Progenitor cell of endocrine pancreas (in vitro differentiated cells): Measurements from ENCODE around the gene NCEH1. TPM values are rescaled to one million over a fixed set of nuclear protein-coding genes. Genes with fewer than 3 reads are reported as not detected.

ENCODE experiments used
- DNase-seq: peaks from one replicate; pipeline ENCODE4 v3.0.0; 2021; ENCODE audit warnings: low spot score; ENCODE audit not compliant: unreplicated experiment
- H3K27ac Mint-ChIP-seq: 2 replicates; pipeline ENCODE4 v1.8.0; 2021; ENCODE audit warnings: mild to moderate bottlenecking, moderate library complexity, mixed read lengths
- H3K27me3 Mint-ChIP-seq: 2 replicates; pipeline ENCODE4 v1.8.0; 2021; ENCODE audit warnings: mixed read lengths
- H3K36me3 Mint-ChIP-seq: 2 replicates; pipeline ENCODE4 v1.8.0; 2022; ENCODE audit warnings: mixed read lengths; ENCODE audit not compliant: insufficient read depth
- H3K4me1 Mint-ChIP-seq: 2 replicates; pipeline ENCODE4 v1.8.0; 2021; ENCODE audit warnings: low read depth, mixed read lengths
- H3K4me3 Mint-ChIP-seq: 2 replicates; pipeline ENCODE4 v1.8.0; 2021; ENCODE audit warnings: low read depth, mild to moderate bottlenecking, moderate library complexity, mixed read lengths
- H3K9me3 Mint-ChIP-seq: 2 replicates; pipeline ENCODE4 v1.8.0; 2021; ENCODE audit warnings: low read depth, mixed read lengths
- CTCF ChIP-seq: fragments of 200-600 bp; sonication (generic); IDR thresholded peaks from one replicate; pipeline ENCODE4 v1.5.0; 2021; ENCODE audit warnings: antibody characterized with exemption, mild to moderate bottlenecking; ENCODE audit not compliant: unreplicated experiment
- total RNA-seq: library from RNA; stranded (reverse); gene quantifications from 2 replicates; pipeline ENCODE4 v1.2.1, GENCODE V29; 2021

Gene NCEH1
- total RNA-seq, 1 donor from 2014 or later, result 2.5 TPM

GRCh38 chr3:172653004-172653572, 57.8 kb downstream of the NCEH1 start:
- DNase-seq, result no peak
- TF ChIP-seq CTCF, result no peak
- Mint-ChIP-seq H3K27me3 (no peaks in the 10 kb centered on the region), H3K27ac (no peak overlapping the region), H3K4me3 (no peak overlapping the region), H3K36me3 (no peaks in the 10 kb centered on the region), H3K9me3 (no peaks in the 10 kb centered on the region), H3K4me1 (no peaks in the 10 kb centered on the region)

DNA sequence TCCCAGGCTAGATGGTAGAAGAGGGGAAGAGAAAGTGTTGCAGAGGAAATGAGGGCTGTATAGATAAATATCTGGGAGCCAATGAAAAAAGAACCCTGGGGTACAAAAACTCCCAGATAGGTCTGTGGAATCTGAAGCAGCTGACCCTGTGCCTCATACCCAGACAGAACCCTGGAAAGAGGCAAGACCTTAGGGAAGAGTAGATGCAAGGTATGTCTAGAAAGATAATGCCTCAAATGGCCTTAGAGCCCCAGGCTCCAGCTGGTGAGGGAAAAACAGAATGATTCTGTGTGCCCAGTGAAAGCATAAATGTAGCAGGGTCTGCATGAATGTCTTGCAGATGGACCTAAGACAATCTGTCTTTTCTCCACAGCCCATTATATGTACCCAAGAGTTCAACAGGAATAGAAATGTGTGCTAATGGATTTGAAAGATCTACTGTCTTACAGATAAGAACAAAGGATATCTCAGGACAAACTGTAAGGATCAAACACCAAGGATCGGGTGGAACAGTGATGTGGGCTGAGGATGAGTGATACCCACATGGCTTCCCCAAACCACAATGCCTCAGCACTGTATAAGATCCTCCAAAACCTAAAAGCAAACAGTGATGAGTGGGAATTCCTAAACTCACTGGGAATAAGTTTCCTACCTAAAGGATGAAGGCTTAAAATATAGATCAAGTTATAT, 58.8 kb downstream of the NCEH1 start:
- Mint-ChIP-seq H3K4me3 (no peak overlapping the region), H3K4me1 (no peaks in the 10 kb centered on the region), H3K27ac (no peak overlapping the region), H3K36me3 (no peaks in the 10 kb centered on the region), H3K27me3 (no peaks in the 10 kb centered on the region), H3K9me3 (no peaks in the 10 kb centered on the region)
- no peak for TF ChIP-seq CTCF
- no peak for DNase-seq

- Mint-ChIP-seq H3K36me3 (no peaks in the 10 kb centered on the region), H3K27ac (no peak overlapping the region), H3K9me3 (no peaks in the 10 kb centered on the region), H3K27me3 (no peaks in the 10 kb centered on the region), H3K4me3 (no peak overlapping the region), H3K4me1 (no peaks in the 10 kb centered on the region)
- no peak for DNase-seq
- no peak for TF ChIP-seq CTCF
Observed at GRCh38 chr3:172649987-172650386, 60.9 kb downstream of the NCEH1 start.

DNA sequence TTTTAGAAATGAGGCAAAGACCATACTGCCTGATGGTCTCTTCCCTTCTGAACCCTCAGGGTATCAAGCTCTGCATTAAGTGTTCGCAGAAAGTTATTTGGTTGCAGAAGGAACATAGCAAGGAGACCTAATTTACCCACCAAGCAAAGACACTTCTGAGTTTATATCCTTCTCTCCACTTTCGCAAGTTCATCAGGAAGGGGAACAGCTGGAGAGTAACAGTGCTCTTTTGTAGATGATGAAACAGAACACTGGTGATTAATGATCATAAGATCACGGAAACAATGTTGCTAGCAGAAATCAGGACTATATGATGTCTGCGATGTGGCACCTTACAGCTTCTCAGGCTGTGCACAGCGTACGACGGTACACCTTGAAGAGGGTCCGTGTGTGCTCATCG, 62.1 kb downstream of the NCEH1 start:
- Mint-ChIP-seq H3K4me1 (no peaks in the 10 kb centered on the region), H3K27me3 (no peaks in the 10 kb centered on the region), H3K27ac (no peak overlapping the region), H3K4me3 (no peak overlapping the region), H3K36me3 (no peaks in the 10 kb centered on the region), H3K9me3 (no peaks in the 10 kb centered on the region)
- no peak for DNase-seq
- no peak for TF ChIP-seq CTCF

DNA sequence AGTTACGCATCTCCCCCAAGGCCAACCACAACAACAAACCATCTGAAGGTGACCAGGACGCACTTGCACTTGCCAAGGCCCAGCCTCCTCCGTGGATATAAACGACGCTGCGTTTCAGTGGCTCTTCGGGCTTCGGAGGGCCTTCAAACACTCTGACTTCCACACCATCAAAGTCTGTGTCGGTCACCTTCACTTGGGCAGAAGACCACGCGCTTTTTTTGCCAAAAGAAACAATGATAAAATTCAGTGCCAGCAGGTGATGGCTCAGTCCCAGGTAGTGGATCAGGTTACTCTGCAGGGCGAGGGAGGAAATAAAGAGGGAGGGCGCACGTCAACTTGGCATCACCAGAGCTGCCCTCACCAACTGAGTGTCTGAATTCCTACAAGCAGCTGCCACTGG, 63.0 kb downstream of the NCEH1 start:
- Mint-ChIP-seq H3K36me3 (no peaks in the 10 kb centered on the region), H3K4me3 (no peak overlapping the region), H3K9me3 (no peaks in the 10 kb centered on the region), H3K27ac (no peak overlapping the region), H3K4me1 (no peaks in the 10 kb centered on the region), H3K27me3 (no peaks in the 10 kb centered on the region)
- DNase-seq, result no peak
- no peak for TF ChIP-seq CTCF
